NCI-H2081 treated with DMSO at 0.1 percent for 48 hours (cell line): ENCODE results near the gene DPF3.

Source experiments
- DNase-seq: peaks from one replicate; lab custom pipeline; 2025; lab: John Stamatoyannopoulos, UW

The DPF3 gene

DNA sequence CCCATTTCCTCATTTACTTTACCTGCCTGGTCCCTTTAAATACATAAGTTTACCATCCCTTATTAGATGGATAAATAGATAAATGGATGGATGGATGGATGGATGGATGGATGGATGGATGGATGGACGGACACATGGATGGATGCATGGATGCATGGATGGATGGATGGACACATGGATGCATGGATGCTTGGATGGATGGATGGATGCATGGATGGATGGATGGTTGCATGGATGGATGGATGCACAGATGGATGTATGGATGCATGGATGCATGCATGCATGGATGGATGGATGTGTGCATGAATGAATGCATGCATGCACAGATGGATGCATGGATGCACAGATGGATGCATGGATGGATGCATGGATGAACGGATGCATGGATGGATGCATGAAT, 93.6 kb downstream of the DPF3 start:
- DNase-seq, result no peak

DNA sequence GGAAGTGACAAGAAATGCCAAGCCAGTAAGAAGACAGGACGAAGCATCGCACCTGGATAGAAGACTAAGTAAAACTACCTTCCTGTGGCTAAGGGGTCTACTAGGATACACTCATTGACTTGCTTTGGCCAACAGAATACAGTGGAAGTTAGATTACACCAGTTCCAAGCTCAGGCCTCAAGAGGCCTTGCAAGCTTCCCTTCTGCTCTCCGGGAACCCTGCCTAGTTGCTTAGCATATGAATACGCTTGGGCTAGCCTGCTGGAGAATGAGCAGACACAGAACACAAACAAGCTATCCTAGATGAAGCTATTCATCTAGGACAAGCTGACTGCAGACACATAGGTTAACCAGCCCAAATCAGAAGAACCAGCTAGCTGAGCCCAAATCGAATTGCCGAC, 97.0 kb downstream of the DPF3 start:
- DNase-seq, result no peak

DNA sequence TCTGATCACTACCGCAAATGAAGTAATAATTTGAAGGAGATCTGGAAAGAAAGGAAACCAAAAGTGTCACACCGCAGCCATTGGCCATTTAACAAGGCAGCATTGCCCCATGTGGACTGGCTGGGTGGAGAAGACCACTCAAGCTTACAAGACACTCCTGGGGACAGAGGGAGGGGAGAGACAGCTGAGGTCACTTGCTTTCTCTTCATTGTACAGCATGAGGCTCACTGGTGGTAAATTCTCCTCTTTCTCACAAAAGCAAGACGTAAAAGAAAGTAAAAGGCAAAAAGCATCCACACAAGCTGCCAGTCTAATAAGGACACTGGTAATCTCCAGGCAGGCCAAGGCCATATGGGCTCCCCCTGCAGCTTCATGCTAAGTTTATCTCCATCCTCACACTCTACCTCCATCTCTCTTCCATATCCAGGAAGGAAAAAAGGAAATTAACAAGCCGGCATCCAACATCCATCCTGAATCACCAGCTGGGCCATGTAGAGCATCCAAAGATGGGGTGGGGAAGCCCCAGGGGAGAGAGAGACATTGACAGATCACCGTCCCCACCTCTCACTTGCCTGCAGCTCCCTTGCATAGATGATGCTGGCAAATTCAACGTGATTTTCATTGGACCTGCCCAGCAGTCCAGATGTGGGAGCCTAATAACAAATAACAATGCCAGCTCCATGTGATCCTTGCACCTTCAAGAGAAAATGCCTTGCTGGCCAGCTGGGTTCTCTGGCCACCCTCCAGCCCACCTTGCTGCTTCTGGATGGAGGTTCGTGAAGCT, 100.6 kb downstream of the DPF3 start:
- no peak for DNase-seq

DNA sequence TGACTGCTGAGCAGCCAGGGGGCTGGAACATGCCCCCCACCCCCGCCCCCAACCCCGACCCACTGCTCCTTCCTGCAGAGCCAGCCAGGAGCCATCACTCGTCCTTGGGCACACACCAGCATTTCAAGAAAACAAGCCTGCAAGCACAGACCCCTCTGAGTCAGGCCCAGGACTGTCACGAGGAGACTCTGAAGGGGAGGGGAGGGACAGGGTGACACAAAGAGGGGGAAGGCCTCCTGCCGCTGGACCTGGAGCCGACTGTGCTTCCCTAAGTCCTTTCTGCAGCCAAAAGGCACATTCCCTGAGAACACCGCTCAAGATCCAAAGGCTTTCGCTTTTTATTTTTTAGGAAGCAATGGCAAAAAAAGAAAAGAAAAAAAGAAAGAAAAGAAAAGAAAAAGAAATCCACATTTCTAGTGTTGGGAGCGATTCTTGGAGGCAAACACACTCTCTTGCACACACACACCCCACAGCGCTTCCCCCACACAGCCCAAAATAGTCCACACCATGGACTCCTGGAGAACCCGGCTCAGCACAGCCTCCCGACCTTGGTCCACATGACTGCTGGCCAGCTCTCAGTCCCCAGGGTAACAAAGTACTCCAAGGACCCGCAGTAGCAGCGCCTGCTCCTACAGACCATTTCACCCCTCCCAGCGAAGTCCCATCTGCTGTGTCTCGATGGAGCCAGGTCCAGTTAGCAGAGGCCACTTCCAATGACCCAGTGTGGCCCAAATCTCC, 101.7 kb downstream of the DPF3 start:
- no peak for DNase-seq

DNA sequence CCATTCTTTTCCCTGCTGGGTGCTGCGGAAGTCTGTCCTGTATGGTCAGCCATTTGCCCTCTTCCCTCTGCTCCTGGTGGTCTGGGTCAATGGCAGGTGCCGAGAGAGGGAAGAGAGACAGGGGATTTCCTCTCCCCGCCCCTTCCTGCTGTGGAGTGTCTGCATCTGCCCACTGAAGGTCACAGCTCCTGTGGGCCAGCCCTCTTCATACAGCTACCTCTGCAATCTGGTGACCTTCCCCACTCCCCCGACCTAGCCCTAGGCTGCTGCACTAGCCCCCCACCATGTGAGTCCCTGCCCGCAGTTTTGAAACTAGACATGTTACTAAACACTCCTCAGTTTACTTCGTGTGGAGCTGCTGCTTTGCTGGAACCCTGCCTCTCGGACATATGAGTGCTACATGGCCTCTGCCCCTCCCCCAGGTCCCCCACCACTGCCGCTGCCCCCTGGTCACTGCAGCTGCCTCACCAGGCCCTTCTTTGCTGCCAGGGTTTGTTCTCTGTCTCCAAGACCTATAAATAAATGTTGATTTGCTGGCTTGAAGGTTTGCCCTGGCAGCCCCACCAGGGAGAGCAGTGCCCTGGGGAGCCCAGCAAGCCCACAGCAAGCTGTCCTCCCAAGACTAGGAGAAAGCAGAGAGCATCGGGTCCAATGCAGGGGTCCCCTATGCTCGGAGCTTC, 102.9 kb downstream of the DPF3 start:
- no peak for DNase-seq

DNA sequence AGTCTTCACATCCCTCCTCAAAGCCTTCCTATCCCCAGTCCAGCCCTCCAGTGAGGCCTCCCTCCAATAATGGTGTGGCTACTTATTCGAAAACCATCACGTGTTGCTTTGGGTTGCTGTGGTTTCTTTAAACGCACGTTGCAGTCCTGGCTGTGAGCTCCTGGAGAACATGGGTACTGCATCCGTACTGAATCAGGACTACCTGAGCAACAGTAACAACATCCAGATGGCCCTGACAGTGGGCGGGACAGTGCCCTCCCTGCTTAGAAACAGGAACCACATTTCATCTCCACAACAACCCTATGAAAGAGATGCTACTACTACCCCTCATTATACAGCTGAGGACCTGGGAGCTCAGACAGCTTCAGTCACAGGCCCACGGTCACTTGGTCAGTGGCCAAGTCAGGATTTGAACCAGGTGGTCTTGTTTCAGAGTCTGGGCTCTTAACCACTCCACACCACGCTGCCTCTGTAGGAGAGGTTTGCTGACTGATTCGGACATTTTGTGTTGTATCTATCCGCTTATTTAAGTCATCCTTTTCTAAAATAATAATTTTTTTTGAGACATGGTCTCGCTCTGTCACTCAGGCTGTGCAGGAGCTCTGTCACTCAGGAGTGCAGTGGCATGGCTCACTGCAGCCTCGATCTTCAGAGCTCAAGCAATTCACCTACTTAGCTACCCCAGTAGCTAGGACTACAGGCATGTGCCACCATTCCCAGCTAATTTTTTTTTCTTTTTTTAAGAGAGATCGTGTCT, 104.8 kb downstream of the DPF3 start:
- no peak for DNase-seq

DNA sequence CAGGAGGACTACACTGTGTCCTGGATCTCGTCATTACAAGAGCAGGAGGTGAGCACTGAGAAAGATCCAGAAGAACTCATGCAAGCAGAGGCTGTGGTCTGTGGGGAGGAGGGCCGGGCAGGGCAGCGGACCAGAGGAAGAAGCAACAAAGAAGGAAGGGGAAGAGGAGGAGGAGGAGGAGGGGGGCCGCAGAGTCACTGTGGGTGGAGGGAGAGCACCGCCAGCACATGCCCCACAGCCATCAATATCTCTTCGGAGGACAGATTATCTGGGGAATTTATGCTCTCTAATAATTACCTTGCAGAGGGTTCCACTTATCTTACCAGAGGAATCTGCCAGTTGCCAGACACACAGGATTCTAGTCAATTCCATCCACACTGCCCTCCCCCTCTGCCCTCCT, 105.6 kb downstream of the DPF3 start:
- no peak for DNase-seq

DNA sequence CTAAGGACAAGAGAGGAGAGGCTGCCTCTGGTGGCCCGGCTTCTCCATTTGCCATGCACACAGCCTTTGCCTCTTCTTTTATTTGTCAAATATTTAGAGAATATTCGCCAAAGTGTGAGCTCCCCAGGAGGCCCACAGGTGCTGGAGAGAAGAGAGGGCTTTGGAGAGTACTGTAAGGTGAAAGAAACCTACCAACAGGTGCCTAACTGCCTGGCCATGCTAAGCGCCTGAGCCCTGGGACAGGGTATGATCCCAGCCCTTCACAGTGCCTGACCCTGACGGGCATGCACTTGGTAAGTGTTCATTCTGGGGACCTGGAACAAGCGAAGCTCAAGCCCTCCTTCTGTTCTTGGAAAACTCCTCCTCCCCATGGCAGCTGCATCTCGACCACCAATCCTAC, 106.1 kb downstream of the DPF3 start:
- no peak for DNase-seq

DNA sequence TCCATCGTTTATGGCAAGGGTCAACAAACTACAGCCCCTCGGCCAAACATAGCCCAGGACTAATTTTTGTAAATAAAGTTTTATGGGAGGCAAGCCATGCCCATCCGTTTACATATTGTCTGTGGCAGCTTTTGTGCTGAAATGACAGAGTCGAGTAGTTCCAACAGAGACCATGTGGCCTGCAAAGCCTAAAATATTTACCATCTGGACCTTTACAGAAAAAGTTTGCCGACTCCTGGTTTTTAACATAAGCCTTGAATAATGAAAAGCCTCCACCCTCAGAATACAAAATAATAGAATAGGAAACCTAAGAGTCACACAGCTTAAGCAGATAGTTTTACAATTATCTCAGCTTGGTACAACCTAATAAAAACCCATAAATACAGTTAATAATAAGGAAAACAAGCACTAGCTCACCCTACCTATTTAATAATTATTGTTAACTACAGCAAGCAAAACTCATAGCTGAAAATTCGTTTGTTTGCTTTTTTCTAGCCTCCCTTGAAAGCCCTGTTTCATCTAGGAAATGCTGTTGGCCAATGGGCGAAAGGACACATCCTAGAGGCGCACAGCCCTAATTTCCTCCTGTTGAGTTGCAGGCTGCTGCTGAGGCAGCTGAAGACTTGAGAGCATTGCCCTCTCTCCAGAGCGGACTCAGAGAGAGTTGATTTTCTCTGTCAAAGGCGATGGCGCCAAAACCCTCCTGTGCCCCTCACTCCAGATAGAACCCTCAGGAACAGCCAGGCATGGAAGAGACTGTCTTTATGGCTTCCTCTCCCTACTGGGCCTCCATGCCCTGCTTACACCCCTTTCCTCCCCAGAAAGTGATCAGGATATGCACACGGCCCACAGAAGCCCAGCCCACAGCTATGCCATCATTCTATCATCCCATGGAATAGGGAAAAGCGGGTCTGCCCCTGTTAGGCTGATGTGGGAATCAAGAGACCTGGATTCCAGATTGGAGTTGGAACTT, 107.2 kb downstream of the DPF3 start:
- no peak for DNase-seq

DNA sequence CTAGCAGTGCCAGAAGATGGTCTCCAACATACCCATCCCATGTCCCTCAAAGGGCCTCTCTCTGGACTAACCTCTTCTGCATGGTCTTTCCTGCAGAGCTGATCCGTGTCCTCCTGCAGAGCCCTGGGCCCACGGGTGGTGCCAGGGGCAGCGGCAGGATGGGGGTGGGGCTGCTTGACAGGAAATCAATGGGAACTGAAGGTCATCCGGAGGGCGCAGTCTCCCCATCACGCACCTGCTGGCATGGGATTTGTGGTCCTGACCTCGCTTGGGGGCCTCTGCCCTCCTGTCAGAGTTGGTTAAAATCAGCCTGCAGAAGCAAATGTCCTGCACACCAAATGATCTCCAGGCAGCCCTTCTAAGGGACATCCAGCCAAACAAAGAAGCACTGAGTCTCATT, 110.2 kb downstream of the DPF3 start:
- no peak for DNase-seq

DNA sequence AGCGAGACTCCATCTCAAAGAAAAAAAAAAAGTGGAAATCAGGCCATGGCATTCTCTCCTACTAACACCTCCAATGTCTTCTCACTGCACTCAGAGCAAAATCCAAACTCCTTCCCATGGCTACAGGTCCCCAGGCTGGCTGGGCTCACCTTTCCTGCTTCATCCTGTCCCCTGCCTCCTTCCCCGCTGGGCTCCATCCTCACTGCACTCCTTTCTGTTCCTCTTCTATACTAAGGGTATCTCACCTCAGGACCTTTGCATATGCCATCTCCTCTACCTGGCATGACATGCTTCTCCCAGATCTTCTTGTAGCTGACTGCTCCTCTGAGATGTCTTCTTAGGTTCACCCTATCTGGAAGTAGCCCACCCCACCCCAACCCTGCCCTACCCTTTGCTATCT, 111.1 kb downstream of the DPF3 start:
- DNase-seq, result no peak

DNA sequence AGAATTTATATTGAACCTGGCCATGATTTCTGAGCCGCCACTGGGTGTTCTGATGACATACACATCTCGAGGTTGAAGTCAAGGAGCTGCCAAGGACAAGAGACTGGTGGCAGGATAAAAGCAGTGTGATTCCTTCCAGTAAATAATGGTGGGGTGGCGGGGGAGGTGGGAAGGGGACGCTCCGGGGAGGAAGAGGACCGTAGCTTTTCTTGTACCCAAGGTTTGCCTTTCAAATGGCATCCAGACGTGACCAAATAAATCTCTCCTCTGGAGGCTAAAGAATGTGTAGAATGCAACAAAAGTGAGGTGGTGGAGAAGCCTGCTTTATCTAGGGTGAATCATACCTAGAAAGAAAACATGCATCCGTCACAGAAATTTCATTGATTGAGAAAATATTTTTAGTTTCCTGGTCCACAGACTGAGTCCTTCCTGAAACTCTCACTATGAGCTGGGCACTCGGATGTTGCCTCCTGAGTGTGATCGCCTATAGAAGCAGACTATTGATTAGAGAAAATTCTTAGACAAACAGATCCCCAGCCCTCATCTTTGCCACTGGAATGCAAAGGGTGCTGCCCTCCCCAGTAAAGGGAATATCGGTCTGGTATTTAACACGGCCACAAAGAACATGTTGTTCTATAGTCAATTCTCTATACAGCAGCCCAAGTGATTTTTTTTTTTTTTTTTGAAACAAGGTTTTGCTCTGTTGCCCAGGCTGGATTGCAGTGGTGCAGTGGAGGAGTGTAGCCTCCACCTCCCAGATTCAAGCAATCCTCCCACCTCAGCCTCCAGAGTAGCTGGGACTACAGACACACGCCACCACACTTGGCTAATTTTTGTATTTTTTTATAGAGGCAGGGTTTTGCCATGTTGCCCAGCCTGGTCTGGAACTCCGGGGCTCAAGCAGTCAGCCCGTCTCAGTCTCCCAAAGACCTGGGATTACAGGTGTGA, 112.1 kb downstream of the DPF3 start:
- no peak for DNase-seq

DNA sequence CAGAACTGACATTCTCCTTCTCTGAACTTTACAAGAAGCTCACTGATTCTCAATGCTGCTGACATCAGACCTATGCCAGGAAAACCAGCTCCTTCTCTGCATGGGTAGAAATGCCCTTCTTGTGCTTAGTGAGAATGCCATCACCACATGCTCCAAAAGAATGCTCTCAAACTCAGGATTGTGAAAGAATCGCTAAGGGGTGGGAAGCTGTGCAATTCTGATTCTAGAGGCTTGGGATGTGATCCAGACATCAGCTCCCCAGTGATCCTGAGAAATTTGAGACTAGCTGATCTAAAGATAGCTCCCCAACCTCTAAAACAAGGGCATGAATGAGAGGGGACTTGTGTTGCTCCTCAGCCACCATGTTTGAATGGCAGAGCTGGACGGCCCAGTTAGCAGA, 113.2 kb downstream of the DPF3 start:
- no peak for DNase-seq

DNA sequence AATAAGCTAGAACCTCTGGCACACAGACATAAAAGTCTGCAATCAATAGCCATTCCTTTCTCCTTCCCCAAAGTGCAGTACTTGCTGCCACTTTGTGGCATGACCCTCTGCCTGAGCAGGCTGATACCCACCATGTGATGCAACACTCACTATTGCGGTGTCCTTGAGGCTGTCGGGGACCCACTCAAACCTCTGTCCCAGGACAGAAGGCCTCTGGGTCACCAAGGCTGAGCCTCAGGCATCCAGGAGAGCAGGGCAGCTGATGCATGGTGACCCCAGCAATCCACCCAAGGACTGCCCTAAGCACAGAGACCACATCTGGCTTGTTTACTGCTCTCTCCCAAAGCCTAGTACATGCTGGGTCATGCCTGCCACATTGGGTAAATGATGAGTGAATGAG, 114.2 kb downstream of the DPF3 start:
- no peak for DNase-seq

DNA sequence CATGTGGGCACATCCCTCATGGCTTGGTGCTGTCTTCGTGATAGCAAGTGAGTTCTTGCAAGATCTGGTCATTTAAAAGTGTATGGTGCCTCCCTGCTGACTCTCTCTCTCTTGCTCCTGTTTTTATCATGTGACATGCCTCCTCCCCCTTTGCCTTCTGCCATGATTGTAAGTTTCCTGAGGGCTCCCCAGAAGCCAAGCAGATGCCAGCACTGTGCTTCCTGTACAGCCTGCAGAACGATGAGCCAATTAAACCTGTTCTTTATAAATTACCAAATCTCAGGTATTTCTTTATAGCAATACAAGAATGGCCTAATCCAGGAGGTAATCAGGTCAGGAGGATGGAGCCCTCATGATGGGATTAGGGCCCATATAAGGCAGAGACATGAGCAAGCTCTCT, 116.3 kb downstream of the DPF3 start:
- DNase-seq, result no peak

DNA sequence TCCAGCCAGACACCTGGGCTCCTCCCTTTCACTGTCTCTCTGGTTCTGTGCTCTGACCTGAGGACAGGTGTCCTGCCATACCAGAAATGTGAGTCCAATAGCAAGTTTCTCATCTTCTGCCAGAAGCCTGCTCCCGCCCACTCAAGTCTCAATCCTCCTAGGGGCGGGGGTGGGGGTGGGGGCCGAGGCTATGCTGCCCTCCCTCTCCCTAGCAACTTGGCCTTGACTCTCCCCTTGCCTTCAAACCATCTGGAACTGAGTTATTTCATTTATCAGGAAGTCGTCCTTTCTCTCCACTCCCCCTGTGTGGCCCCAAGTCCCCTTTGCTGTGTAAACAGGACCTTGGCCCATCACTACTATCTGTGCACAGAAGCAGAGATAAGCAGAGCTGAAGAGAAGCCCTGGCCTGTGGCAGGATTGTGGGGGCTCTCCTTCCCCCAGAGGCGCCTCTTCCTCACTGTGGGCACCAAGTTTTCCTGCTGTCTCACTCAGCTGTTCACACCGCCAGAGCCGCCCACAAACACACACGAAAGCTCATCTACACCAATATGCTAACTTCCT, 117.1 kb downstream of the DPF3 start:
- DNase-seq, result no peak

DNA sequence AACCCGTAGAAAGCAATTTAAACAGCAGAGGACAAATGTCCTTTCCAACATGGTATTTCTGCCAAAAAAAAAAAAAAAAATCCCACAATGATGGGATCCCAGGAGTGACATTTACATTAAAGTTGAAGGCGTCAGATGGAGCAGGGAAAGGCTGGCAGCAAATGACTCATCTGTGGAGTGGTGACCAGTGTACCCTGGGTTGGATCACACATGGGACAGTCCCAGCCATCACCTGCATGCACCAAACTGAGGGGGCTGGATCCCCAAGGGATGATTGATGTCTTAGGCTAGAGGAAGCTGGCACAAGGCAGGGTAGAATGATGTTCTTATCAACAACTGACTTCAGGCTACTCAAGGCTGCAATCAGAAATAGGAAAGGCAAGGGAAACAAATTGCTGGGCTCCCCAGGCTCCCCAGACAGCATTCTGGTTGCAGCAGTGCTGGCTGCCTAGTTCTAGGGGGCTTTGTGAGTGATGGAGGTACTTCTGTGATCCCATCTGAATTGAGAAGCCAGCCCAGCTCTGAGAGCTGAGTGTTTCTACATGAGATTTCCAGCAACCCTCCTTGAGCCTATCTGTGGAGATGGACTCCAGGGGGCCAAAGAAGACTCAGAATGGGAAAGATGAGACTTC, 117.9 kb downstream of the DPF3 start:
- DNase-seq, result no peak

DNA sequence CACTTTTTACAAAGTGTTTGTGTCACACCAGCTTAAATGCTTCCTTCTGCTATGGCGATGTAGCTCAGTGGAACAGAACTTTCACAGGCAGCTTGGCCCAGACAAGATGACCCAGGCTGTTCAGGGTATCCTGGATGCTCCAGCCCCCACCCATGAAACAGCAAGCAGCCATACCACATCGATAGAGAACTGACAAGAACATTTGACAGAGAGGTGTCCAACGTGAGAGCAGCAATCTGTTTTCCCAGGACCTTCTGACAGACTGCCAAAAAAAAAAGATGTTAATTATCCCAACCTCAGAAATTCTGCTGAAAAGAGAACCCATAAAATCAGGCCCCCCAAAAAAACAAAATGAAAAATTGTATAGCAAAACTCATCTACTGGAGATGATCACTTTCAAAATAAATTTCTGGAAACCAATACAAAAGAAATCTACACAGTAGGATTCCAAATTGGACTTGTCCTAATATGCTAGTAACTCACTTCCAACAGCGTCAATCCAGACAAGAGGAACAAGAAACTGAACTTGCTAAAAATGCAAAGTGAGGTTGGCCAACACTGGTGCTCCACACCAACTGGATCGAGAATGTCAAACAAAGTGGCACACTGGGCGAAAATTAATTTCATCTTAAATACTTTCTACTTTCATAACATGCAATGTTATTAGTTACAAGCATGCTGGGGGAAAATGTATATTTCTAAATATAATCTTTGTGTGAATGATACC, 118.8 kb downstream of the DPF3 start:
- no peak for DNase-seq

DNA sequence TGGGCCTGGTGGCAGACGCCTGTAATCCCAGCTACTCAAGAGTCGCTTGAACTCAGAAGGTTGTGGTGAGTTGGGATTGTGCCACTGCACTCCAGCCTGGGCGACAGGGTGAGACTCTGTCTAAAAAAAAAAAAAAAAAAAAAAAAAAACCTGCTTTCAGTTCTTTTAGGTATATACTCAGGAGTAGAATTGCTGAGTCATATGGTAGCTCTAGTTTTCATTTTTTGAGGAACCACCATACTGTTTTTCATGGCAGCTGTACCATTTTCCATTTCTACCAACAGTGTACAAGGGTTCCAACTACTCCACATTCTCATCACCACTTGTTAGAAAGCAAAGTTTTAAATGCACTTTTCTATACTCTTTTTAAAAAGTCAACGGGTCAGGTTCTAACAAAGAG, 119.8 kb downstream of the DPF3 start:
- DNase-seq, result no peak
